AG08396 (cell line): ENCODE measurements around the gene SDHB.
"Not testable (repeated sequence)": the region's sequence is repeated elsewhere in the genome, so short reads cannot be mapped to it uniquely, and the experiment has no call there.

Source experiments
- DNase-seq: peaks from one replicate; pipeline ENCODE4 v3.0.0; 2012; ENCODE audit warnings: low spot score, mixed read lengths

The SDHB gene

DNA sequence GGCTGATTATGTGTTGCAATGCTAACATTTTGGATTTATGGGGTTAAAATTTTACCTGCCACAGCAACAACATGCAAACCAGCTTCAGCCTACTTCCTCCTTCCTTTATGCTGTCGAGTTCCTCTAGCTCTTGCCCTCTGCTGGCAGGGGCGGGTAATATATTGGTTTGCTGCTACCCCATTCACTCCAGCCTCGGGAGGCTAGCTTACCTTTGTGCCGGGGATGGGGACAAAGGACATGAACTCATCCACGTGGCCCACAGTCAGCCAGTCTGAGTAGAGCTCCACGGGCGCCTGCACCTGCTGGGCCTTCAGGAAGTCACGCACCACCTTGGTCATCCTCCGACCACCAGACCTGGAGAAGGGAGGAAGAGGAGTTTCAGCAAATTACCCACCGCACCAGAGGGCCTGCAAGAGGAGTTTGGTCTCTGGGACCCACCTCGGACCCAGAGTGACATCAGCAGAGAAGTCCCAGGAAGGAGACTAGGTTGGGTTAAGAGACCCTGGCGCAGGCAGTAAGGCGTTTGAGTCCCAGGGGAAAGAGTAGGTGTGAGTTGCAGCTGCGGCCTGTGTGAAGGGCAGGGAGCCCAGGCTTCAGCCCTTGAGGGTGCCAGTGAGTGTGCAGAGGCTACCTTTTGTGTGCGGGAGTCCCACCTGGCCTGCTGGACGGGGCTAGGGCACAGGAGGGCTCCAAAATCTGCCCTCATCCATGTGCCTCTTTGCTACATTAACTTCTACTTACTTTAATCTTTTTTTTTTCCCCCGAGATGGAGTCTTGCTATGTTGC is 21.8 kb upstream of the SDHB start:
- DNase-seq = no peak

- no peak for DNase-seq
These were observed 18.0 kb upstream of the SDHB start for GRCh38 chr1:17071794-17072193.

DNA sequence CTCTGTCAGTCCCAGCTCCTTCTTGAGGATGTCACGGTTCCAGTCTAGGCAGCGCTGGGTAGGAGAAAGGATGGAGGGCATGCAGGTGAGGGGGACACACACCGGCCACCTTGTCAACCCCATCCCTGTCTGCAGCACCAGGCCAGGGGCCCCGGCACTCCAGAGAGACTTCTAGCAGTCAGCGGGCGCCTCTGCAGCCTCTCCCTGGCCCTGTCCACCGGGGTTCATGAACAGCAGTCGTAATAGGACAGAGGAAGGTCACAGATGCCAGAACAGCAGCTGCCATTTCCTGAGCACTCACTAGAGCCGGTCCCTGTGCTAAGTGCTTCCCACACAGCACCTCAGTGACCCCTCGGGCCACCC is 16.3 kb upstream of the SDHB start:
- DNase-seq = no peak

- no peak for DNase-seq
These were observed 15.8 kb upstream of the SDHB start for GRCh38 chr1:17069452-17070162.

- no peak for DNase-seq
These were observed 15.0 kb upstream of the SDHB start for GRCh38 chr1:17068789-17069188.

DNA sequence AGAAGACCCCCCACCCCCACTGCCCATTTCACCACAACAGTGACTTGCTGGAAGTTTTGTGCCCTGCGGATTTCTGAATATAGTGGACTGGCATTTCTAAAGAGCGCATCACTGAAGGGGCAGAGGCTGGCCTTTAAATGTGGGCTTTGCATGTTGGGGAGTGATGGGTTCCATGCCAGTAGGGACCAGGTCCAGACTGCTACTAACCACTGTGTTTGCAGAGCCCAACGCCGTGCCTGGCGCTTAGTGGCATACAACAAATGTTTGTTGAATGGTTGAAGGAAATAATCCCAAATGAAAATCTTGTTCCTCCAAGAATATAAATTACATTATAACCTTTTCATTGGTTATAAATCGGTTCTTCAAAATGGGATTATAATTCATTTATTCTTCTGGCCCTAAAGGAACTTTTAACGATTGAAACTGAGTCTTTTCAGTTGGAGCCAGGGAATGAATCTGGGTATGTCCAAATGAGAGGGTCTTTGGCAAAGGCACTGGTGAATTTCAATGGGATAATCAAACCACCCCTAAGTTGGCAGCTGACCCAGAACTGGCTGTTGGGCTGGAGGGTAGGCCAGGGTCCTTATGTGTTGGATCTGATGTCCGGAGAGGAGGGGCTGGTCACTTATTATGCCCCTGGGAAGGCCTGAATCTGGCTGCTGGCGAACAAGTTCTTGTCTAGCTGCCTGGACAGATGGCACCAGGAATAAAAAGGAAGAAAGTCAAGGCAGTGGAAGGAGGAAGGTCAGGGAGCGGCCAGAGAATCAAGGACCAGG is 13.8 kb upstream of the SDHB start:
- DNase-seq = no peak

GRCh38 chr1:17067069-17067426 is 13.2 kb upstream of the SDHB start:
- DNase-seq = no peak

DNA sequence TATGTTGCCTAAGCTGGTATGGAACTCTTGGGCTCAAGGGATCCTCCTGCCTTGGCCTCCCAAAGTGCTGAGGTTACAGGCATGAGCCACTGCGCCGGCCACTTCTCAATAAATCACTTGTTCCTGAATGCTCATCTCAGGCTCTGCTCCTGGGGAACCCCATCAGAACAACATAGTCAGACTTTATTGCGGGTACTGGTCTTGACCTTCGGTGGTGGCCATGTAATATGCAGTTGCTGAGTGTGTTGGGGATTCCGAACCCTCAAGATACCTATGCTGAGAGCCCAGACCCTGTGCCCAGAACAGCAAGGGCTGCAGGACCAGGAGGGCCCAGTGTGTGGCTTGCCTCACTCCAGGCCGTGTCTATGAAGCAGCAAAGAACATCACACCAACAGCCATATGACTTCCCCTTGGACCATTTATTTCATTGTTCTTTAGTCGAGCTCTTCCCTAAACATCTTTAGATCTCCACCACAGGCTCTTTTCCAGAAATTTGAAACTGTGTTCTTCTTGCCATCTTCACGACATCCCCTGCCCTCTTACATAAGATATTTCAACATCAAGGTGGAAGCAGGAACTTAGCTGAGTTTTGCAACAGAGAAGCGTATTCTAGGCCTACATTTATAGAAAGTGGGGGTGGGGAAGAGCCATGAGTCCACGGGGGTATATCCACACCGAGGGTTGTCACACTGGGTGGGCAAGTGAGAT is 12.7 kb upstream of the SDHB start:
- DNase-seq = no peak

DNA sequence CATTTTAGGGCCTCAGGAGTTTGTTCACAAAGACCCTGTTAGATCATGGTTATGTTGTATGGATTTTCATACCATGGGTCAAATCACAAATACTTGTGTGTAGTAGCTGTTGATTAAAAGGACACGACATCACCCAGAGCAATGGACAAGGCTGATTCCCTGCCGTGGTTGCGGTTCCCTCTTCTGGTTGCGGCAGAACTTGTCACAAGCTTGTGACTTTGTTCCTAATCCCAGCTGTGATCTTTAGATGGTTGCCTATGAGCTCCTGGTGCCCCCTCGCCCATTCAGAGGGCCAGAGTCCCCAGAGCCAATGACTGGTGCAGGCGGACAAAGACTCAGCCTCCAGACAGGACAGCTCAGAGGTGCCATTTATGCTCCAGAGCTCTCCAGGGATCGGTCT is 11.8 kb upstream of the SDHB start:
- DNase-seq = no peak

DNA sequence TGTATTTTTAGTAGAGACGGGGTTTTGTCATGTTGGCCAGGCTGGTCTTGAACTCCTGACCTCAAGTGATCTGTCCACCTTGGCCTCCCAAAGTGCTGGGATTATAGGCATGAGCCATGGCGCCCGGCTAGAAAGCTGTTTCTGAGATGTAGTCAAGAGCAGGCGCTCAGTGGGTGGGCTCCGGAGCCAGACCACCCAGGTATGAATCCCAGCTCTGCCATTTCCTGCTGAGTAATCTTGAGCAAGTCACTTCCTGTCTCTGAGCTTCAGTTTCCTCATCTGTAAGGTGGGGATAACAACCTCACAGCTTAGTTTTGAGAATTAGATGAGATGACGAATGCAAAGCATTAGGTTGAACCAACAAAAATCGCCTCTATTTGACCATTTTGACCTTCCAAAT is 8.9 kb upstream of the SDHB start:
- DNase-seq = not testable (repeated sequence)

- DNase-seq = no peak
These were observed 8.1 kb upstream of the SDHB start for GRCh38 chr1:17061892-17062291.

DNA sequence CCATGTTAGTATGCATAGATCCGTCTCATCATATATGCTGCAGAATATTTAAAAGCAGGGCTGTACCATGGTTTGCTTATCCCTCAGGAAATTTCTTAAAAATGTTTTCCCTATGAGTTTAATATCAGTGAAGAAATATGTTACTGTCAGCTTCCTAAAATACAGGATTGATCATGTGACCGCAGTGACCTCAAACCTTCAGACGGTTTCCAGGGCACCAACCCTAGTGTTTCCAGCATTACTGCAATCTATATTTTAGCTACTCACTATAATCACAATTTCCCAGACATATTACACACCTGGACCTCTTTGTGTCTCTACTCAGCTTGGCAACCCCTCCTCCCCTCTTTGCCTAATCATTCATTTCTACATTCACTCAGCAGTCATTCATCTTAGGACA is 7.7 kb upstream of the SDHB start:
- DNase-seq = no peak

- no peak for DNase-seq
These were observed 6.5 kb upstream of the SDHB start for GRCh38 chr1:17060306-17060749.

DNA sequence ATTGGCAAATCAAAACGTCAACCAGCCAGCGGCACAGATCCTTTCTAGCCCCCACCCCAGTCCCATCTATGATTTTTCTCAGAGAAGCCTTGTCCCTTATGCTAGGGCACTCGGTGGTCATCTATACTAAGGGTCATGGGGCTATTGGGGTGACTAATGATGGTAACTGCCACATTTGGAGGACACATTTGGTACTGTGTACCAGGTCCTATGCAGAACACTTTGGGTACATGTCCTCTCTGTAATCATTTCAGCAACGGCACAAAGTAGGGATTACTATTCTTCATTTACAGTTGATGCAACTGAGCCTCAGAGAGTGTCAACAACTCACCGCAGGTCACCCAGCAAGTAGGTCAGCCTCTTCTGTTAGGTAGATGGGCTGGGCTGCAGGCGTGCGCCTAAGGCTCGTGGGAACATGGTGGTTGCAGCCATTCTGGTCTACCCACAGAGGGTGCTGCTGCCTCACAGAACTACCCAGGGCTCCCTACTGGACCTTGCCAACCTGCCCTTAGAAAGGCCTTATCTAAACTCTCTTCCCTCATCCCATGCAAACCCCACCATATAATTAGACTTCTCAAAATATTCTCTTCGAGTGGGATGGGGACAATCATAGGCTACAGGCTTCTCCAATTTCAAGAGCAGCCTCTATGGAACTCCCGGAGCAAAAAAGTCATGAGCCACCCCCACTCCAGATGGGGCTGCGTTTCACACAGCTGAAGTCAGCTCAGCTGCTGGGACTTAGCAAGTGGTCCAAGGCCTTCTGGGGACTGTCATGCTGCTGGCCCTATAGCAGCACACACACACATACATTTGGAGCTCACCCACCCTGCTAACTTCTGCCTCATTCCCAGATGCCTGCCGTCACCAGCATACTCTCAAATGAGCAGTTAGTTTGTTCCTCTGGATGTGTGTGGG is 5.8 kb upstream of the SDHB start:
- peak; percentile 78 for DNase-seq

- DNase-seq = no peak
These were observed 2.7 kb upstream of the SDHB start for GRCh38 chr1:17056551-17056950.

DNA sequence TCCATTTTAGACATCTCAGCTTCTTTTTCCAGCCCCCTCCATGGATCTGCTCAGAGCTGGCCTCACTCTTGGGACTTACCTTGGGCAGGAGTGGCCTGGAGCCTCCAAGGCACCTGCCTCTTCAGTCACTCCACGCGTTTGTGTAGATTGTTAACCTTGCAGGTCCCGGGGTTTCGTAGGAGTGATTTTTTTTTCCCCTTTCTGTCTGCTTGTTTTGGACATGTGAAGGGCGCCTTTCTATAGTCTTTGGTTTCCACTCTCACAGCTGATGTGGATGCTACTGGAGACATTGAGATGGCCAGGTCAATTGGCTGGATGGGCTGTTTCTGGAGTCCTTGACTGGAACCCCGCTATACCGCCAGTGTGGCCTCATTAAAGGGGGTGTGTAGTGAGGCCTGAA is 2.0 kb upstream of the SDHB start:
- DNase-seq = no peak

DNA sequence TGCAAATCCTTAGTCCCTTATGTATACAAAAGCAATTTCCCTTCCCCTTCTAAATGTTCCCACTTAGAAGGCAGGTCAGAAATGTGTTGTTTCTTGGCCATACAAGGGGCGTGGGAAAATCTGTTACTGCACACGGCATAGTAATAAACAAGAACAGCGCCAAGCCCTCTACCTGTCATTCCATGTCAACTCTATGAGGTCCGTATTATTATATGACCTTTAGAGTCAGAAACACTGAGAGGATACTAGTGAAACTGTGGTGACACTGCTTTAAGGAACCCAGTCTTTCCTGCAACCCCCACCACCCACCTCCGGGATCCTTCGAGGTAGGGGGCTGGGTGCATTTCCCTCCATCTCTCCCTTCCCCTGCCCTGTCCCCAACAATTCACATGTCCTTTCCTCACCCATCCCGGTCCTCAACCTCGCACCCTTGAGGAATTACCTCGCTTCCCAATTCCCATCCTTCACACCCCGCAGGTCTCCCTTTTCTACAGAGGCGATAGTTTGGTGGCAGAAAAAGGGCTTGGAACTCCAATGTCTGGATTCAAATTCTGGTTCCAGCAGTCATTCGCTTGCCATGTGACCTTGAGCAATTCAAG is 647 bp downstream of the SDHB start:
- DNase-seq = no peak

- DNase-seq = no peak
These were observed 1.2 kb downstream of the SDHB start for GRCh38 chr1:17052641-17053040.

DNA sequence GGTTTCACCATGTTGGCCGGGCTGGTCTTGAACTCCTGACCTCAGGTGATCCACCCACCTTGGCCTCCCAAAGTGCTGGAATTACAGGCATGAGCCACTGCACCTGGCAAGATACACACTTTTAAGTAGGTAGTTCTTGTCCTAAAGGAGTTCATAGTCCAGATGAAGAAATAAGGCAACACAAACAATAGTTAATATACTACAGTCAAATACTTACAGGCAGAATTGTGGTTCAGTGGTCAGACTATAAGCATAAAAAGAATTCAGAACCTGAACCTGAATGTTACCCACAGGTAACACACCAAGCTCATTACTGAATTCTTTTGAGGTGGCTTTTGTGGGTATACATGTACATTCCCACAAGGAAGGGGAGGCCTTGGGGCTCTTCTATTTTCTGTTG is 1.8 kb downstream of the SDHB start:
- no peak for DNase-seq

- no peak for DNase-seq
These were observed 5.9 kb downstream of the SDHB start for GRCh38 chr1:17047924-17048323.

DNA sequence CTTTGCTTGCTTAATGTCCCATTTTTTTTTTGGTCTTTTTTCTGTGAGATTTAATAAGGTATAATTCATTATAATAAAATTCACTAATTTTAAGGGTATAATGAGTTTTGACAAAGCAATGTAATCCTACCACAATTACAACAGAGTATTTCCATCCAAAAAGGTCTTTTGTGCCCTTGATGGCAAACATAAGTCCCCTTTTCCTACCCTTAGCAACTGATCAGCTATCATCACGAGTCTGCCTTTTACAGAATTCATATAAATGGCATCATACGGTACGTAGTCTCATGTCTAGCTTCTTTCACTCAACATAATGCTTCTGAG is 7.5 kb downstream of the SDHB start:
- DNase-seq = no peak
